Measurements from ENCODE around the gene RAB39B.
"Not testable (repeated sequence)": the region's sequence is repeated elsewhere in the genome, so short reads cannot be mapped to it uniquely, and the experiment has no call there.

The RAB39B gene

GRCh38 chrX:155263854-155264628 lies at the start of gene RAB39B:
Gene RAB39B (minus strand): TSS chrX:155264491. CDS start chrX:155264288, 203 bp downstream.
- DNase-seq: peak; percentile 45

GRCh38 chrX:155313766-155314165 lies 49.5 kb upstream of the RAB39B start:
- DNase-seq: no peak

- no peak for DNase-seq
Measured at GRCh38 chrX:155293771-155294170, 29.5 kb upstream of the RAB39B start.

GRCh38 chrX:155279873-155280272 lies 15.6 kb upstream of the RAB39B start:
- no peak for DNase-seq

- no peak for DNase-seq
Measured at GRCh38 chrX:155270969-155271368, 6.7 kb upstream of the RAB39B start.

- DNase-seq: not testable (repeated sequence)
Measured at GRCh38 chrX:155267995-155268394, 3.7 kb upstream of the RAB39B start.

GRCh38 chrX:155266439-155266838 lies 2.1 kb upstream of the RAB39B start:
- DNase-seq: no peak

GRCh38 chrX:155262970-155263754 lies 1.1 kb downstream of the RAB39B start:
- no peak for DNase-seq

GRCh38 chrX:155259752-155260151 lies 4.5 kb downstream of the RAB39B start:
- no peak for DNase-seq

GRCh38 chrX:155251391-155251790 lies 12.9 kb downstream of the RAB39B start:
- DNase-seq: no peak

- DNase-seq: no peak
Measured at GRCh38 chrX:155247497-155247896, 16.8 kb downstream of the RAB39B start.

GRCh38 chrX:155246748-155247147 lies 17.5 kb downstream of the RAB39B start:
- no peak for DNase-seq

GRCh38 chrX:155242300-155242699 lies 22.0 kb downstream of the RAB39B start:
- no peak for DNase-seq

GRCh38 chrX:155237719-155238118 lies 26.6 kb downstream of the RAB39B start:
- DNase-seq: no peak

- DNase-seq: no peak
Measured at GRCh38 chrX:155235891-155236290, 28.4 kb downstream of the RAB39B start.

GRCh38 chrX:155231163-155231562 lies 33.1 kb downstream of the RAB39B start:
- no peak for DNase-seq

- DNase-seq: no peak
Measured at GRCh38 chrX:155225774-155226173, 38.5 kb downstream of the RAB39B start.

- DNase-seq: not testable (repeated sequence)
Measured at GRCh38 chrX:155223746-155224145, 40.5 kb downstream of the RAB39B start.

- DNase-seq: no peak
Measured at GRCh38 chrX:155221351-155221750, 42.9 kb downstream of the RAB39B start.

- DNase-seq: no peak
Measured at GRCh38 chrX:155218777-155219176, 45.5 kb downstream of the RAB39B start.

GRCh38 chrX:155216940-155217440 lies 47.3 kb downstream of the RAB39B start:
- no peak for DNase-seq

GRCh38 chrX:155216179-155216939 lies 47.9 kb downstream of the RAB39B start, which contains the start of gene VBP1:
Gene VBP1 (plus strand): TSS chrX:155216460. CDS start chrX:155216483, 23 bp downstream.
- DNase-seq: peak; percentile 89
